Astrocyte (in vitro differentiated cells and primary cell): ENCODE results near the gene CD68. TPM values are rescaled to one million over a fixed set of nuclear protein-coding genes. Genes with fewer than 3 reads are reported as not detected.

ENCODE experiments used
- DNase-seq: peaks from one replicate; pipeline ENCODE4 v3.0.0-alpha.2; 2010; ENCODE audit warnings: low read depth
- FAIRE-seq: peaks from 2 replicates; lab custom pipeline; 2011; peaks lifted over from hg19 to GRCh38; lab: Jason Lieb, UNC
- H2AFZ ChIP-seq: 2 replicates; pipeline ENCODE4 v1.6.0; 2012; ENCODE audit warnings: low read depth, low read length, inconsistent platforms
- H3K27ac ChIP-seq: 2 replicates; pipeline ENCODE4 v1.5.1; 2011; ENCODE audit warnings: low read depth, low read length, inconsistent platforms
- H3K27me3 ChIP-seq: 2 replicates; pipeline ENCODE4 v1.6.0; 2011; ENCODE audit warnings: low read length, inconsistent platforms; ENCODE audit not compliant: insufficient read depth
- H3K36me3 ChIP-seq: 2 replicates; pipeline ENCODE4 v1.5.1; 2011; ENCODE audit warnings: low read length, inconsistent platforms; ENCODE audit not compliant: insufficient read depth
- H3K4me1 ChIP-seq: 2 replicates; pipeline ENCODE4 v1.5.1; 2011; ENCODE audit warnings: low read length, inconsistent platforms; ENCODE audit not compliant: insufficient read depth
- H3K4me2 ChIP-seq: 2 replicates; pipeline ENCODE4 v1.6.0; 2012; ENCODE audit warnings: low read length, inconsistent platforms
- H3K4me3 ChIP-seq: 2 replicates; pipeline ENCODE4 v1.5.1; 2011; ENCODE audit warnings: low read depth, mild to moderate bottlenecking, low read length, inconsistent platforms; ENCODE audit not compliant: insufficient read depth
- H3K79me2 ChIP-seq: 2 replicates; pipeline ENCODE4 v1.6.0; 2012; ENCODE audit warnings: mild to moderate bottlenecking, low read length, inconsistent platforms; ENCODE audit not compliant: insufficient read depth
- H3K9ac ChIP-seq: 2 replicates; pipeline ENCODE4 v1.6.0; 2012; ENCODE audit warnings: mild to moderate bottlenecking, low read length, inconsistent platforms
- H3K9me3 ChIP-seq: 2 replicates; pipeline ENCODE4 v1.5.1; 2012; ENCODE audit warnings: low read depth, mild to moderate bottlenecking, low read length, inconsistent platforms; ENCODE audit not compliant: insufficient read depth
- H4K20me1 ChIP-seq: 2 replicates; pipeline ENCODE4 v1.6.0; 2012; ENCODE audit warnings: low read length, inconsistent platforms; ENCODE audit not compliant: insufficient read depth
- H3K27ac Mint-ChIP-seq: one replicate; pipeline ENCODE4 v1.8.0; 2021; ENCODE audit warnings: mild to moderate bottlenecking, mixed read lengths; ENCODE audit not compliant: unreplicated experiment
- H3K27me3 Mint-ChIP-seq: one replicate; pipeline ENCODE4 v1.8.0; 2021; ENCODE audit warnings: low read depth, mixed read lengths; ENCODE audit not compliant: unreplicated experiment
- H3K36me3 Mint-ChIP-seq: one replicate; pipeline ENCODE4 v1.8.0; 2021; ENCODE audit warnings: low read depth, mixed read lengths; ENCODE audit not compliant: unreplicated experiment
- H3K4me1 Mint-ChIP-seq: one replicate; pipeline ENCODE4 v1.8.0; 2021; ENCODE audit warnings: low read depth, mixed read lengths; ENCODE audit not compliant: unreplicated experiment
- H3K4me3 Mint-ChIP-seq: one replicate; pipeline ENCODE4 v1.8.0; 2021; ENCODE audit warnings: mild to moderate bottlenecking, moderate library complexity, mixed read lengths; ENCODE audit not compliant: unreplicated experiment
- H3K9me3 Mint-ChIP-seq: one replicate; pipeline ENCODE4 v1.8.0; 2021; ENCODE audit warnings: mild to moderate bottlenecking, mixed read lengths; ENCODE audit not compliant: unreplicated experiment
- EZH2 ChIP-seq: IDR thresholded peaks from 2 replicates; pipeline ENCODE4 v1.6.1; 2012; ENCODE audit warnings: mild to moderate bottlenecking, low read length, inconsistent platforms; ENCODE audit not compliant: insufficient read depth
- total RNA-seq: library from RNA; stranded (reverse); gene quantifications from 2 replicates; pipeline ENCODE4 v1.2.1, GENCODE V29; 2021

CD68 gene
- total RNA-seq, 1 donor from 2014 or later, result 4.4 TPM

GRCh38 chr17:7629939-7630571, 50.6 kb downstream of the CD68 start, which contains the start of gene SHBG:
Gene SHBG (plus strand): TSS chr17:7630135. CDS start chr17:7630173, 38 bp downstream.
- H3K9me3 ChIP-seq, result no peaks in the 10 kb centered on the region
- Mint-ChIP-seq H3K9me3 (no peaks in the 10 kb centered on the region), H3K4me3 (no peak within 1 kb of the TSS), H3K4me1 (no peaks in the 10 kb centered on the region), H3K27me3 (peaks cover 7% of the 10 kb centered on the region), H3K36me3 (peaks cover 4% of the 10 kb centered on the region), H3K27ac (no peak within 1 kb of the TSS)
- no peak for TF ChIP-seq EZH2
- H2AFZ ChIP-seq, result no peak within 1 kb of the TSS
- peaks cover 6% of the 10 kb centered on the region for H3K4me1 ChIP-seq
- no peaks in the 10 kb centered on the region for H3K36me3 ChIP-seq
- H4K20me1 ChIP-seq, result peaks cover 6% of the 10 kb centered on the region
- H3K27ac ChIP-seq, result no peak within 1 kb of the TSS
- FAIRE-seq, result no peak
- H3K79me2 ChIP-seq, result peaks cover 10% of the 10 kb centered on the region
- no peak for DNase-seq
- no peaks in the 10 kb centered on the region for H3K27me3 ChIP-seq
- H3K9ac ChIP-seq, result no peak within 1 kb of the TSS
- no peak within 1 kb of the TSS for H3K4me2 ChIP-seq
- no peak within 1 kb of the TSS for H3K4me3 ChIP-seq

Other genes with a start within 250 kb of the CD68 start
- 14.4 and 16.0 TPM in 2 replicates for gene ACAP1, start 243.1 kb upstream of the CD68 start, total RNA-seq
- 31.6 and 41.4 TPM in 2 replicates for gene KCTD11, start 227.5 kb upstream of the CD68 start, total RNA-seq
- 0.30 TPM in 1 of 2 replicates, not detected in the other for gene TMEM95, start 224.5 kb upstream of the CD68 start, total RNA-seq
- gene TNK1, start 198.5 kb upstream of the CD68 start, total RNA-seq, result 0.36 and 1.6 TPM in 2 replicates
- 65.7 and 67.6 TPM in 2 replicates for gene PLSCR3, start 185.1 kb upstream of the CD68 start, total RNA-seq
- 45.7 and 52.9 TPM in 2 replicates for gene TMEM256, start 175.5 kb upstream of the CD68 start, total RNA-seq
- 77.3 and 80.7 TPM in 2 replicates for gene NLGN2, start 171.8 kb upstream of the CD68 start, total RNA-seq
- 0.23 TPM in 1 of 2 replicates, not detected in the other for gene SPEM1, start 159.3 kb upstream of the CD68 start, total RNA-seq
- 0.14 and 0.17 TPM in 2 replicates for gene SPEM2, start 154.0 kb upstream of the CD68 start, total RNA-seq
- 0.07 TPM in 1 of 2 replicates, not detected in the other for gene SPEM3, start 150.8 kb upstream of the CD68 start, total RNA-seq
- gene TMEM102, start 144.2 kb upstream of the CD68 start, total RNA-seq, result 10.7 and 11.8 TPM in 2 replicates
- 22.4 and 30.7 TPM in 2 replicates for gene FGF11, start 140.1 kb upstream of the CD68 start, total RNA-seq
- gene CHRNB1, start 134.6 kb upstream of the CD68 start, total RNA-seq, result 9.7 and 11.7 TPM in 2 replicates
- gene ZBTB4, start 100.0 kb upstream of the CD68 start, total RNA-seq, result 31.0 and 31.2 TPM in 2 replicates
- gene SLC35G6, start 98.2 kb upstream of the CD68 start, total RNA-seq, result not detected in 2 replicates
- 143 and 151 TPM in 2 replicates for gene POLR2A, start 95.3 kb upstream of the CD68 start, total RNA-seq
- 2.4 and 3.4 TPM in 2 replicates for gene TNFSF12, start 30.6 kb upstream of the CD68 start, total RNA-seq
- 0.43 and 0.93 TPM in 2 replicates for gene TNFSF13, start 20.9 kb upstream of the CD68 start, total RNA-seq
- 51.4 and 58.7 TPM in 2 replicates for gene SENP3, start 17.7 kb upstream of the CD68 start, total RNA-seq
- gene MPDU1, start 4.2 kb downstream of the CD68 start, total RNA-seq, result 44.6 and 51.2 TPM in 2 replicates
- 1.7 and 4.0 TPM in 2 replicates for gene SOX15, start 10.5 kb downstream of the CD68 start, total RNA-seq
- gene FXR2, start 35.3 kb downstream of the CD68 start, total RNA-seq, result 54.3 and 60.2 TPM in 2 replicates
- gene SAT2, start 48.2 kb downstream of the CD68 start, total RNA-seq, result 47.2 and 49.8 TPM in 2 replicates
- gene SHBG, start 50.5 kb downstream of the CD68 start, total RNA-seq, result 0.79 and 1.4 TPM in 2 replicates
- 0.65 and 0.89 TPM in 2 replicates for gene ATP1B2, start 71.3 kb downstream of the CD68 start, total RNA-seq
- gene TP53, start 107.9 kb downstream of the CD68 start, total RNA-seq, result 94.4 and 100 TPM in 2 replicates
- gene WRAP53, start 108.8 kb downstream of the CD68 start, total RNA-seq, result 14.2 and 15.1 TPM in 2 replicates
- gene EFNB3, start 125.6 kb downstream of the CD68 start, total RNA-seq, result 7.0 and 7.6 TPM in 2 replicates
- gene DNAH2, start 138.1 kb downstream of the CD68 start, total RNA-seq, result 0.11 and 0.34 TPM in 2 replicates